ENCODE results near the gene DCAF6.
A peak's percentile ranks its signal among the peaks of the same experiment; 100 is the strongest.
"Not testable (repeated sequence)": the region's sequence is repeated elsewhere in the genome, so short reads cannot be mapped to it uniquely, and the experiment has no call there.

The DCAF6 gene

GRCh38 chr1:167936068-167936929 is at the start of gene DCAF6:
DCAF6 (plus strand) TSS chr1:167936683; CDS start chr1:167936912, 229 bp downstream.
- peak; percentile 96 to 97 for DNase-seq (ENCODE audit: low read depth in 2 of 2)

- not testable (repeated sequence) for DNase-seq (ENCODE audit: low read depth in 2 of 2)
Observed at GRCh38 chr1:167887187-167887586, 49.3 kb upstream of the DCAF6 start.

GRCh38 chr1:167890400-167890799 is 46.1 kb upstream of the DCAF6 start:
- DNase-seq (ENCODE audit: low read depth in 2 of 2) = no peak

- DNase-seq (ENCODE audit: low read depth in 2 of 2) = no peak
Observed at GRCh38 chr1:167893798-167894197, 42.7 kb upstream of the DCAF6 start.

- no peak for DNase-seq (ENCODE audit: low read depth in 2 of 2)
Observed at GRCh38 chr1:167898578-167899222, 37.8 kb upstream of the DCAF6 start.

GRCh38 chr1:167899253-167899681 is 37.2 kb upstream of the DCAF6 start:
- DNase-seq (ENCODE audit: low read depth in 2 of 2) = no peak

GRCh38 chr1:167900907-167901306 is 35.6 kb upstream of the DCAF6 start:
- DNase-seq (ENCODE audit: low read depth in 2 of 2) = no peak

GRCh38 chr1:167904652-167905130 is 31.8 kb upstream of the DCAF6 start:
- DNase-seq (ENCODE audit: low read depth in 2 of 2) = no peak

- DNase-seq (ENCODE audit: low read depth in 2 of 2) = no peak
Observed at GRCh38 chr1:167905182-167905581, 31.3 kb upstream of the DCAF6 start.

GRCh38 chr1:167905671-167906070 is 30.8 kb upstream of the DCAF6 start:
- DNase-seq (ENCODE audit: low read depth in 2 of 2) = no peak

- DNase-seq (ENCODE audit: low read depth in 2 of 2) = no peak
Observed at GRCh38 chr1:167909691-167910180, 26.7 kb upstream of the DCAF6 start.

GRCh38 chr1:167910530-167910929 is 26.0 kb upstream of the DCAF6 start:
- no peak for DNase-seq (ENCODE audit: low read depth in 2 of 2)

GRCh38 chr1:167911413-167911812 is 25.1 kb upstream of the DCAF6 start:
- DNase-seq (ENCODE audit: low read depth in 2 of 2) = no peak

- no peak for DNase-seq (ENCODE audit: low read depth in 2 of 2)
Observed at GRCh38 chr1:167912294-167912693, 24.2 kb upstream of the DCAF6 start.

- DNase-seq (ENCODE audit: low read depth in 2 of 2) = no peak
Observed at GRCh38 chr1:167913895-167914496, 22.5 kb upstream of the DCAF6 start, which contains the start of gene ADCY10. ADCY10 (minus strand) TSS chr1:167914134; CDS start chr1:167905140, 8,994 bp downstream.

GRCh38 chr1:167915569-167915968 is 20.9 kb upstream of the DCAF6 start:
- DNase-seq (ENCODE audit: low read depth in 2 of 2) = no peak

GRCh38 chr1:167916766-167917511 is 19.5 kb upstream of the DCAF6 start:
- DNase-seq (ENCODE audit: low read depth in 2 of 2) = no peak

GRCh38 chr1:167922023-167922422 is 14.5 kb upstream of the DCAF6 start:
- no peak for DNase-seq (ENCODE audit: low read depth in 2 of 2)

GRCh38 chr1:167922611-167923074 is 13.8 kb upstream of the DCAF6 start:
- DNase-seq (ENCODE audit: low read depth in 2 of 2) = no peak

GRCh38 chr1:167923324-167924056 is 13.0 kb upstream of the DCAF6 start:
- no peak for DNase-seq (ENCODE audit: low read depth in 2 of 2)

- DNase-seq (ENCODE audit: low read depth in 2 of 2) = no peak
Observed at GRCh38 chr1:167924102-167924501, 12.4 kb upstream of the DCAF6 start.
